Heart left ventricle (tissue), 16 donors: ENCODE results near the gene DIP2B. TPM values are rescaled to one million over a fixed set of nuclear protein-coding genes. Genes with fewer than 3 reads are reported as not detected.

ENCODE experiments used
- ATAC-seq, 4 donors: fragments of 200-7000 bp; cut with Tn5 transposase; one replicate each; pipeline ENCODE4 v1.9.1; 2020 to 2022; ENCODE audit warnings: moderate library complexity in 4 of 4, mild to moderate bottlenecking in 3 of 4, moderate number of reproducible peaks in 1 of 4
- DNase-seq, 5 donors: peaks; one replicate each; pipeline ENCODE4 v3.0.0-alpha.2; 2020
- H3K27ac ChIP-seq, 12 donors: fragments of 200-600 bp; sonication (generic) in 4 of 12; one replicate each; pipeline versions ENCODE4 v1.5.0 to v1.8.0; 2016 to 2022; ENCODE audit warnings: mild to moderate bottlenecking in 2 of 12
- H3K27me3 ChIP-seq, 9 donors: fragments of 200-600 bp; sonication (generic) in 2 of 9; one replicate each; pipeline versions ENCODE4 v1.5.1 to v1.8.0; 2016 to 2022; ENCODE audit warnings: mild to moderate bottlenecking in 3 of 9
- H3K36me3 ChIP-seq, 9 donors: fragments of 200-600 bp; sonication (generic) in 2 of 9; one replicate each; pipeline versions ENCODE4 v1.5.0 to v1.8.0; 2018 to 2022; ENCODE audit warnings: mild to moderate bottlenecking in 2 of 9
- H3K4me1 ChIP-seq, 12 donors: fragments of 200-600 bp; sonication (generic) in 4 of 12; one replicate each; pipeline versions ENCODE4 v1.5.0 to v1.8.0; 2016 to 2022; ENCODE audit warnings: mild to moderate bottlenecking in 3 of 12
- H3K4me3 ChIP-seq, 12 donors: fragments of 200-600 bp; sonication (generic) in 4 of 12; one replicate each; pipeline versions ENCODE4 v1.5.0 to v1.8.0; 2017 to 2022; ENCODE audit warnings: mild to moderate bottlenecking in 9 of 12, moderate library complexity in 4 of 12
- H3K9me3 ChIP-seq, 12 donors: fragments of 200-600 bp; sonication (generic) in 4 of 12; one replicate each; pipeline versions ENCODE4 v1.5.0 to v1.8.0; 2016 to 2022; ENCODE audit warnings: mild to moderate bottlenecking in 1 of 12
- POLR2A ChIP-seq, 2 donors: fragments of 450-650 bp; IDR thresholded peaks; one replicate each; pipeline ENCODE4 v1.6.1; 2017; ENCODE audit warnings: antibody characterized with exemption in 2 of 2, mild to moderate bottlenecking in 2 of 2, moderate library complexity in 2 of 2
- WGBS, 4 donors: extraction: QIAGEN DNeasy Blood & Tissue Kit in 2 of 4; methylation state at CpG; one replicate each; pipeline versions ENCODE4 v1.1.5 to v1.1.7; 2013 to 2018; 5-methylcytosine and 5-hydroxymethylcytosine counted together
- intact Hi-C, 10 donors: fragments of 100-400 bp; cut with DNase I; formaldehyde crosslinking; loops; one replicate each; pipeline versions ENCODE4 v1.11.1 to v1.14.2; 2022
- polyA plus RNA-seq, 2 donors: library from polyadenylated mRNA; stranded (reverse); fragments of 200-250 nt; gene quantifications; one replicate each; pipeline ENCODE4 v1.2.3, GENCODE V29; 2013
- total RNA-seq, 9 donors: library from RNA; depleted of rRNA in 2 of 9; stranded (reverse); fragments of >200 nt in 2 of 9; fragmentation: NEBNext Ultra II Directional in 3 of 9; extraction: Animal tissue kit (Norgen Biotek cat#: 25700) in 3 of 9; gene quantifications; one replicate each; pipeline versions ENCODE4 v1.1.0 to v1.2.4, GENCODE V29; 2016 to 2023
- TF ChIP-seq, protein P1 (sequence below), 12 donors: fragments of 200-600 bp; sonication (generic) in 4 of 12; IDR thresholded peaks; one replicate each; pipeline versions ENCODE4 v1.5.0 to v1.8.0; 2018 to 2022; ENCODE audit warnings: antibody characterized with exemption in 12 of 12, mild to moderate bottlenecking in 5 of 12
- donor health status: ischemic (EF 13 %, LVEDD 7.1; RV severe dilation, severe dysfunction).
- donor health status: healthy with polysubstance abuse.
- donor health status: DM: no; HTN: yes; CAD: no.
- donor health status: DM: no; HTN: no; CAD: no.
- donor health status: ischemic (EF 25% LVEDD 6.9; RV normal size, moderate dysfunction).
- donor health status: ischemic (EF 25% LVEDD 5.7; RV mildly dilated, moderate dysfunction).
- donor health status: healthy.
- donor health status: DM: yes; HTN: yes; CAD: no.
- donor health status: ischemic (EF 35%, LVEDD 5.7; RV mildly dilated, moderate dysfunction).
- donor health status: nonischemic (EF 11% LVEDD 7.7; RV severe dilation, severe dysfunction).
- donor health status: DM: yes; HTN: yes; CAD: no.
- donor health status: PGD.
- donor health status: ischemic (EF 29% LVEDD 5.4; RV normal size, mild dysfunction).
- donor health status: nonischemic (EF 23%, LVEDD 6.1; RV moderate dilation, normal function).

DIP2B gene
- total and polyA plus RNA-seq, 11 donors, result 3.4 to 25.0 (median 16.7) TPM

DNA sequence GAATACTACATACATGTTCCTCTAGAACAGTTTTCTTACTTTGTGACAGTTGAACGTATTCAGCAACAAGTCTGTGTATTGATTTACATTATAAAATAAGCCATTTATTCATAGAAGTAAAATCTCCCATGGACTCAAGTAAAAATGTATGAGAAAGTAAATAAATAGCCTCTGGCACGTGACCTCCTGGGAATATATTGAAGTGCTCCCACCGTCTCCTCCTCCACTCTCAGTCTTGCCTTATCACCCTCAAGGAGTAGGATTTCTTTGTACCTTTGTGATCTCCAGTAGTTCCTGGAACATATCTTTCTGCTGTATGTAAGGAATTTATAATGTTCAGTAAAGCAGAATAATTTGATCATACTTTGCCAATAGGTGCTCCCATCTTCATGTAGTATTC is 90.9 kb downstream of the DIP2B start:
- intact Hi-C loops, result no loop called here
- no peaks in the 10 kb centered on the region for H3K9me3 ChIP-seq
- TF ChIP-seq POLR2A (IDR thresholded peaks at IDR 0.05), result no peak
- TF ChIP-seq, protein P1, sequence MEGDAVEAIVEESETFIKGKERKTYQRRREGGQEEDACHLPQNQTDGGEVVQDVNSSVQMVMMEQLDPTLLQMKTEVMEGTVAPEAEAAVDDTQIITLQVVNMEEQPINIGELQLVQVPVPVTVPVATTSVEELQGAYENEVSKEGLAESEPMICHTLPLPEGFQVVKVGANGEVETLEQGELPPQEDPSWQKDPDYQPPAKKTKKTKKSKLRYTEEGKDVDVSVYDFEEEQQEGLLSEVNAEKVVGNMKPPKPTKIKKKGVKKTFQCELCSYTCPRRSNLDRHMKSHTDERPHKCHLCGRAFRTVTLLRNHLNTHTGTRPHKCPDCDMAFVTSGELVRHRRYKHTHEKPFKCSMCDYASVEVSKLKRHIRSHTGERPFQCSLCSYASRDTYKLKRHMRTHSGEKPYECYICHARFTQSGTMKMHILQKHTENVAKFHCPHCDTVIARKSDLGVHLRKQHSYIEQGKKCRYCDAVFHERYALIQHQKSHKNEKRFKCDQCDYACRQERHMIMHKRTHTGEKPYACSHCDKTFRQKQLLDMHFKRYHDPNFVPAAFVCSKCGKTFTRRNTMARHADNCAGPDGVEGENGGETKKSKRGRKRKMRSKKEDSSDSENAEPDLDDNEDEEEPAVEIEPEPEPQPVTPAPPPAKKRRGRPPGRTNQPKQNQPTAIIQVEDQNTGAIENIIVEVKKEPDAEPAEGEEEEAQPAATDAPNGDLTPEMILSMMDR (IDR thresholded peaks at IDR 0.05), result no peak
- DNase-seq (no peak), ATAC-seq (no peak)
- H3K36me3 ChIP-seq, result no peaks in the 10 kb centered on the region
- WGBS, 4 donors, result 82 to 91% (median 89%) methylated on average over 3 of the region's 3 CpGs
- H3K4me1 ChIP-seq, result peaks cover 0 to 39% (median 12%) of the 10 kb centered on the region in 12 donors
- H3K27me3 ChIP-seq, result no peaks in the 10 kb centered on the region
- H3K27ac ChIP-seq, result no peak overlapping the region
- H3K4me3 ChIP-seq, result no peak overlapping the region

DNA sequence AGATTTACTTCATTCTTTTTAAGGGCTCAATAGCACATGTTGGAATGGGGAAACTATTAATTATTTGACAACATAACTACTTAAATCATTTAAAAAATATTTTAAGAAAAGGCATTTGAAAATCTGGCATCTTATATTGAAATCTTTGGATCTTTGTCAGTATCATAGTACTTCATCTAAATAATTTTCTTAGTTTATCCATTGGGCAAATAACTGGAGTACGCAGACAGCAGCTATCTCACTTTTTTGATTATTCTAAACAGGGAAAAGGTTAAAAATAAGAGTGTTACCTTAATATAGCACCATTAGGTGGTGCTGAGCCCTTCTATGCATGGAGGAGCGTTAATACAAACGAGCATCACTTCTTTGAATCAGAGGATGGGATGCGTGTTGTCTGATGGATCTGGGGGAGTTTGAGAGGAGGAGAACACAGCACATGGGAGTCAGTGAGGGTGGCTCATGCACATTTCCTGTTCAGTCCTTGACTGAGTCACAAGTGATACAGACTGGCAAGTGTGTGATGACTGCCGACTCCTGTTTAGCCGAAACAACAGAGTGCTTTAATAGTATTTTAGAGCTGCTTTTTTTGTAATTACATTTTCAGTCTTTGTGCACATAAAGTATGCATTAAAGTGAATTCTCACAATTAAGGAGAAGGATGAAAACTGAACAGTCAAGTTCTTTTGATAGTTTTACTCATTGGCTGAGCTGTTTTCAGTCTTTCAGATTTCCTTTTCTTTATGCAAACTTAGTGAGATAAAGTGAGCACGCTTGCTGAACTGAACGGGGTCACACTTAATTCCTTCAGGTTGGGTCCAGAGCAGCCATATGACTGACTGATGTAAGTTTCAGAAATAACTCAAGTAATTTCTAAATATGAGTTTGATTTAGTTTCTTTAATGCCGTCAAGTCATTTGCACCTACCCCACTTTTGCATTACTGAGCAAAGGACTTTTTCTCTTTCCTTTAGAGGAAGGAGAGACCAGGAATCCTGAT is 92.7 kb downstream of the DIP2B start:
- H3K27ac ChIP-seq, result peak overlapping the region in 1 of 12 donors; percentile 42

DNA sequence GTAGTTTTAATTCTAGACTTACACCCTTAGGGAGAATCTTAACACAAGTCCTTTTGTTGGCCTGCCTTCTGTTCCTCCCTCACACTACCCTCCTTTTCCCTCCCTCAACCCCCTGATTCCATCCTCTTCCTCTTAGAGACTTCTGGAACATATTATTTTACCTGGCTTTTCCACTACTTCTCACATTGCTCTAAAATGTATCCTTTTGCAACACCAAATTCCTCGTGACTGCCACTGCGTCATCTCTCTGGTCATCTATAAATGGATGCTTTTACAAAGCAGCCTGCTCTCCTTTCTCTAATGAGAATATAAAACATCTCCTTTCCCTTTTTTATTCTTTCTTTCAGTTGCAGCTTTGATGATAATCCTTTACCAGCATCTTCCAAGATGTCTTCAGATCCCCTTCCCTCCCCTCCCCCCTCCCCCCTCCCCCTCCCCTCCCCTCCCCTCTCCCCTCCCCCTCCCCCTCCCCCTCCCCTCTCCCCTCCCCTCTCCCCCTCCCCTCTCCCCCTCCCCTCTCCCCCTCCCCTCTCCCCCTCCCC is 93.6 kb downstream of the DIP2B start:
- Histone ChIP-seq H3K27ac (no peak overlapping the region), H3K4me1 (peaks cover 0 to 43% (median 14%) of the 10 kb centered on the region in 12 donors), H3K4me3 (no peak overlapping the region), H3K27me3 (no peaks in the 10 kb centered on the region), H3K9me3 (no peaks in the 10 kb centered on the region), H3K36me3 (no peaks in the 10 kb centered on the region)
- 85 to 90% (median 88%) methylated on average over 2 of the region's 2 CpGs for WGBS, 4 donors
- TF ChIP-seq POLR2A (IDR thresholded peaks at IDR 0.05), result no peak
- TF ChIP-seq, protein P1 (IDR thresholded peaks at IDR 0.05), result no peak
- DNase-seq (no peak), ATAC-seq (no peak)
- intact Hi-C loops, result no loop called here

More for the DNA sequence above, 92.7 kb downstream of the DIP2B start:
- TF ChIP-seq, protein P1 (IDR thresholded peaks at IDR 0.05), result no peak
- no peaks in the 10 kb centered on the region for H3K9me3 ChIP-seq
- no peaks in the 10 kb centered on the region for H3K27me3 ChIP-seq
- intact Hi-C loops, result no loop called here
- no peak overlapping the region for H3K4me3 ChIP-seq
- ATAC-seq (peak in 3 of 4 donors; percentile 73 to 84 (median 82)), DNase-seq (no peak)
- peaks cover 0 to 39% (median 12%) of the 10 kb centered on the region in 12 donors for H3K4me1 ChIP-seq
- H3K36me3 ChIP-seq, result no peaks in the 10 kb centered on the region
- 44 to 54% (median 48%) methylated on average over 9 of the region's 9 CpGs for WGBS, 4 donors
